ENCODE measurements around the gene ZCCHC17. TPM values are rescaled to one million over a fixed set of nuclear protein-coding genes. Genes with fewer than 3 reads are reported as not detected.

ZCCHC17 gene
- total and polyA plus RNA-seq, 3 donors from 2014 or later, result 61.1 to 105 (median 75.0) TPM

DNA sequence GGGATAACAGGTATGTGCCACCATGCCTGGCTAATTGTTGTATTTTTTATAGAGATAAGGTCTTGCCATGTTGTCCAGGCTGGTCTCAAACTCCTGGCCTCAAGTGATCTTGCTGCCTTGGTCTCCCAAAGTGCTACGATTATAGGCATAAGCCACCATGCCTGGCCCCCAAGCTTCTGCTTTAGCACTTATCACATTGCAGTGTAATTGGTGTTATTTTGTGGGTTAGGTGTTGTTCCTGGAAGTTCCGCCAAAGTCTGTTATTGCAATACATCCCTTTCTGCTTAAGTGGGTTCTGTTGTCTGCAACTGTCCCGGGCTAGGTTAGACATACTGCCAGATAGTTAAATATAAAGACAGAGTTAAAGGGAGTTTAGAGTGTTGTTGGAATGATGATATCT lies 3.4 kb downstream of the ZCCHC17 start:
- DNase-seq, result no peak
- no peaks in the 10 kb centered on the region for H3K36me3 ChIP-seq (ENCODE audit: low read depth, missing control alignments)
- H3K27me3 ChIP-seq, result no peaks in the 10 kb centered on the region
- WGBS, 2 donors, result 92 to 93% methylated on average over 3 of the region's 3 CpGs
- TF ChIP-seq CTCF (IDR thresholded peaks at IDR 0.05) (no peak), POLR2A (IDR thresholded peaks at IDR 0.05) (no peak)
- H3K4me3 ChIP-seq, result no peak overlapping the region
- H3K4me1 ChIP-seq, result peaks cover 13% of the 10 kb centered on the region
- no peak overlapping the region for H3K27ac ChIP-seq
- intact Hi-C loops (cut with DNase I; ENCODE audit: low total_unique reads), result no loop called here
- no peaks in the 10 kb centered on the region for H3K9me3 ChIP-seq

- H3K9me3 ChIP-seq, result no peaks in the 10 kb centered on the region
- no peaks in the 10 kb centered on the region for H3K36me3 ChIP-seq (ENCODE audit: low read depth, missing control alignments)
- H3K4me3 ChIP-seq, result no peak overlapping the region
- H3K27ac ChIP-seq, result no peak overlapping the region
- intact Hi-C loops (cut with DNase I; ENCODE audit: low total_unique reads), result no loop called here
- H3K27me3 ChIP-seq, result no peaks in the 10 kb centered on the region
- 59 to 64% methylated on average over 7 of the region's 7 CpGs for WGBS, 2 donors
- peaks cover 6% of the 10 kb centered on the region for H3K4me1 ChIP-seq
- DNase-seq, result no peak
- TF ChIP-seq CTCF (IDR thresholded peaks at IDR 0.05) (no peak), POLR2A (IDR thresholded peaks at IDR 0.05) (no peak)
Measured at GRCh38 chr1:31302709-31303441, 6.0 kb downstream of the ZCCHC17 start.

- TF ChIP-seq CTCF (IDR thresholded peaks at IDR 0.05) (no peak), POLR2A (IDR thresholded peaks at IDR 0.05) (no peak)
- intact Hi-C loops (cut with DNase I; ENCODE audit: low total_unique reads), result no loop called here
Measured at GRCh38 chr1:31306278-31306677, 9.4 kb downstream of the ZCCHC17 start.

GRCh38 chr1:31308036-31308435 lies 11.2 kb downstream of the ZCCHC17 start:
- TF ChIP-seq POLR2A (IDR thresholded peaks at IDR 0.05) (no peak), CTCF (IDR thresholded peaks at IDR 0.05) (no peak)
- no peak for DNase-seq
- intact Hi-C loops (cut with DNase I; ENCODE audit: low total_unique reads), result no loop called here
- Histone ChIP-seq H3K4me3 (no peak overlapping the region), H3K4me1 (no peaks in the 10 kb centered on the region), H3K9me3 (no peaks in the 10 kb centered on the region), H3K27me3 (no peaks in the 10 kb centered on the region), H3K27ac (no peak overlapping the region), H3K36me3 (ENCODE audit: low read depth, missing control alignments) (no peaks in the 10 kb centered on the region)
- WGBS, 2 donors, result 39 to 47% methylated on average over 1 of the region's 1 CpG

More at GRCh38 chr1:31306278-31306677, 9.4 kb downstream of the ZCCHC17 start:
- H3K4me1 ChIP-seq, result no peaks in the 10 kb centered on the region
- H3K4me3 ChIP-seq, result no peak overlapping the region
- H3K36me3 ChIP-seq (ENCODE audit: low read depth, missing control alignments), result no peaks in the 10 kb centered on the region
- H3K9me3 ChIP-seq, result no peaks in the 10 kb centered on the region
- H3K27ac ChIP-seq, result no peak overlapping the region
- no peaks in the 10 kb centered on the region for H3K27me3 ChIP-seq
- DNase-seq, result no peak
- WGBS, 2 donors, result 65 to 70% methylated on average over 3 of the region's 3 CpGs

DNA sequence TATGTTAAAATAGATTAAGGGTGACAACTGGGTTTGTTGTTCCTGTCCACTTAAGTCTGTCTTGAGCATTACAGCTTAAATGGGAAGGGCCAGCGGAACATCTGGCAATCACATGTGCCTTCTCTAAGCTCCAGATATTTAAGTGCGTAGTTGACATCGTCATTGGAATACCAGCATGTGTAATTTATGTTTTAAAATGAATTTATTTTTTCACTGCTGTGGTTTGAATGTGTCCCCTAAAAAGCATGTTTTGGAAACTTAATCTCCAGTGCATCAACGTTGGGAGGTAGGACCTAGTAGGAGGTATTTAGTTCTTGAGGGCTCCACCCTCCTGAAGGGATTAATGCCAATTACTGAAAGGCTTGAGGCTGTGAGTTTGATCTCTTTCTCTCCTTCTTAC lies 13.4 kb downstream of the ZCCHC17 start:
- TF ChIP-seq POLR2A (IDR thresholded peaks at IDR 0.05) (no peak), CTCF (IDR thresholded peaks at IDR 0.05) (no peak)
- no peak overlapping the region for H3K27ac ChIP-seq
- 91 to 95% methylated on average over 4 of the region's 4 CpGs for WGBS, 2 donors
- DNase-seq, result no peak
- intact Hi-C loops (cut with DNase I; ENCODE audit: low total_unique reads), result no loop called here
- no peak overlapping the region for H3K4me3 ChIP-seq
- H3K9me3 ChIP-seq, result no peaks in the 10 kb centered on the region
- H3K36me3 ChIP-seq (ENCODE audit: low read depth, missing control alignments), result no peaks in the 10 kb centered on the region
- H3K27me3 ChIP-seq, result no peaks in the 10 kb centered on the region
- H3K4me1 ChIP-seq, result no peaks in the 10 kb centered on the region

Data from testis (tissue), 3 donors.